Activated T-cell treated with anti-CD3 and anti-CD28 coated beads for 48 hours (primary cell): ENCODE measurements around the gene CHI3L2.
A peak's percentile ranks its signal among the peaks of the same experiment; 100 is the strongest.

ENCODE experiments used
- DNase-seq: peaks from one replicate; pipeline ENCODE4 v3.0.0-alpha.2; 2020; ENCODE audit warnings: low read depth

The CHI3L2 gene, protein sequence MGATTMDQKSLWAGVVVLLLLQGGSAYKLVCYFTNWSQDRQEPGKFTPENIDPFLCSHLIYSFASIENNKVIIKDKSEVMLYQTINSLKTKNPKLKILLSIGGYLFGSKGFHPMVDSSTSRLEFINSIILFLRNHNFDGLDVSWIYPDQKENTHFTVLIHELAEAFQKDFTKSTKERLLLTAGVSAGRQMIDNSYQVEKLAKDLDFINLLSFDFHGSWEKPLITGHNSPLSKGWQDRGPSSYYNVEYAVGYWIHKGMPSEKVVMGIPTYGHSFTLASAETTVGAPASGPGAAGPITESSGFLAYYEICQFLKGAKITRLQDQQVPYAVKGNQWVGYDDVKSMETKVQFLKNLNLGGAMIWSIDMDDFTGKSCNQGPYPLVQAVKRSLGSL

DNA sequence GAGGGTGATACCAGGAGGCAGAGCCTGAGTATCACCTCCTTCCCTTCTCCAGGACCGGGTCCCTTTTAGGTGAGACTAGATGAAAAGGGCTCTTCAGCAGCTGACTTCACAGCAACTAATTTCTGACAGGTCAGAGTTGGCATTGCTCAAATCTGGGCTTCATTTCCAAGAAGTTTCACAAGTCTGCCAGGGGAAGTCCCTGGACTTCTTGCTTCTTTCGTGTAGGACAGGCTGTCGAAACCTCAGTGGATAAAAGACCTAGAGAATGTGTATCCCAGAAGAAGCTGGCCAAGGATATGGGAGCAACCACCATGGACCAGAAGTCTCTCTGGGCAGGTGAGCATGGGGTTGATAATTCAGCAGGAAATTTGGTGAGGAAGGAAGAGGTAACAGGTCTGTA lies at the start of gene CHI3L2:
Gene CHI3L2, plus strand, starts transcription at position 280 of the 400 bp plus-strand sequence. Its CDS starts 17 bp downstream, at position 297.
- no peak for DNase-seq

DNA sequence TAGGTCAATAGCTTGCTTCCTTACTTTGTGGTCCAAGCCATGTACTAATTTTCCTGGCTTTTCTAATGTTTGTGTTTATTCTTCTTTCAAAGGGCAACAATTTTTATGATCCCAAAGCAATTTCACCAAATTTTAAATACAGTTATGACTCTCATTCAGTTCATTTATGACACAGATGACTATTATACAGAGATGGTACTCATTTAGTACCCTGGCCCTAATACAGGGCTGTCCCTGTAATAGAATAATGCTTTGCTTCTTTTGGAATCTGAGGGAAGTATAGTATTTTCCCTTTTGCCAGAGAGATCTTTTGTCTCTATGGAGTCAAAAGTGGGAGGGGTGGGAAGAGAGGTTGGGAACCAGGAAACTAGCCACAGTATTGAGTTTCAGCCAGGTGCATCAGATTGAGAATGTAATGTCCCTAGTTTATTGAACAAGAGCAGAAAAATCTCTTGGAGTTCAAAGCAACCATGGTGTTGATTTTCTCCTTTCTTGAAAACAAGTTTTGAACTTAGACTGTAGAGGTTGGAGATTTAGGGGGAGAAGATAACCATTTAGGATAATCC lies 47.5 kb upstream of the CHI3L2 start:
- no peak for DNase-seq

DNA sequence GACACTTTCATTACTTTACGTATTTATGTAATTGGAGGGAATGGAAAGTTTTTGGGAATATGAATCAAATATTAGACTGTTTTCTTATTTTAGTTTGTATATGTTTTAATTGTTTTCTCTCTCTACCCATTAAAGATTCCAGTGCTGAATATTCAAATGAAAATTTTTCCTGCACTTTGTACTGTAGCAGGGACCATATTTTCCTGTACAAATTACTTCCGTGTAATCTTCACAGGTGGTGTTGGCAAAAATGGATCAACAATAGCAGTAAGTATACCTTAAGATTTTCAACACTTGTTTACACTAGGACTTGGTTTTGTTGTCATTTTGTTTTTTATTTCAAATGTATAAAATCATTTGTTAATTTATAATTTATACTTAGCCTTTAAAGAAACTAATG lies 45.5 kb upstream of the CHI3L2 start:
- no peak for DNase-seq

DNA sequence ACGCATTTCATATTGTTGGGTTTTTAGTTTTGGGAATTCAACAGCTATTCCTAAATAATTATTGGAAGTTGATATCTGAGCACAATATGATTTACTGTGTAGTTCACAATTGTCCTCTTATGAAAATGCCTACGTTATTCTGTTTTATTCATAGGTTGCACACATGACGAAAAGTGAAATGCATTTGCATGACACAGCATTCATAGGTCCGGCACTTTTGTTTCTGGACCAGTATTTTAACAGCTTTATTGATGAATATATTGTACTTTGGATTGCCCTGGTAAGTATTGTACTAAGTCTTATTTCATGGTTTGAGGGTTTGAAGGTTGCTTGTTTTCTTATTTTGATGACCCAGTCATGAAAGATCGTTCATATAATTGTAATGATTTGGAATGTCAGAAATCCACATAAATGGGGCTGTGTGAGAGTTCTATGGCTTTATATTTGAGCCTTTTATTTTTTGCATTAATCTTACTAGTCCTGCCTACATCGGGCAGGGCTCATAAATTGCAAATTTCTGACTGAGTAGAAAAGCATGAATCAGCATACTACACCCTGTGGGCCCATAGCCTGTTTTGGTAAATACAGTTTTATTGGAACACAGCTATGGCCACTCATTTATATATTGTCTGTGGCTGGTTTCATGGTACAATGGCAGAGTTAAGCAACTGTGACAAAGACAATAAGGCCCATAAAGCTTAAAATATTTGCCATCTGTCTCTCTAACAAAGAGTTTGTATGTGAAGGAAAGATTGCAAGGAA lies 44.0 kb upstream of the CHI3L2 start:
- DNase-seq, result no peak

DNA sequence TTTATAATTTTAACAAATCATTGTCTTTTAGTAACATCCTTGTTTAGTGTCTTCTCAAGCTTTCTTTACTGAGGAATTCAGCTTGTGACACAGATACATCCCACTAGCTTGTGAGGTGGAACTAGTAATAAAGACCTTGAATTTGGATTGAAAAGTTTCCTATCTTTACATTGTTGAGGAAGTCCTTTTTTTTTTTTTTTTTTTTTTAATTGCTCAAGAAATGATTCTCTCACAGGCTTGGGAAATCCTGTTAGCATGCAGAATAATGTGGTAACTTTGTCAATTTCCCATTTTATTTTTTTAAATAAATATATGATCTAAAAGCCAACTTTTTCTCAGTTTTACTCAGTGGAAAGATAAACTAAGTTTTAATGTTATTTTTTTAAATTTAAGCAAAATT lies 42.9 kb upstream of the CHI3L2 start:
- DNase-seq, result no peak

DNA sequence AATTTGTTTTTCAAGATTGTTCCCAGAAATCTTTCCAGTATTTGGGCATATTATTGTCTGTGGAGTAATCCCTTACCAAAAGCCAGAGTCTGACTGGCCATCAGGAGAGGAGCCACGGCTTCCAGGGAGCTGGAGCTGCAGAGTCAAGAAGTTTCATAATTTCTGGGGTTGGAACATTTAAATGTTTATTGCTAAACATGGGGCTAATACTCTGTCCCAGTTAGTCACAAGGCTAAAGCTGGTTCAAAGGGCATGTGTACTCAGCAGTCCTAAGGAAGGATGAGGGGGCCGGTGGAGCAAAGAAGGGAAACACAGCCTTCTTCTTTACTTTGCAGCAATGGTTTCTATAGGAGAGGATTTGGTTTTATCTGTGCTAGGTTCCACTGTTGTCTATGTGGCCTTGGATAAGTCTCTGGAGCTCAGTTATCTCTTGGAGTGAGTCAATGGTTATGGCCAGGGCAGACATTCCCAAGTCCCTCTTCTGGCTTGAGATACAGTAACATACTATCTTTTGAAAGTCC lies 36.5 kb upstream of the CHI3L2 start:
- DNase-seq, result no peak

DNA sequence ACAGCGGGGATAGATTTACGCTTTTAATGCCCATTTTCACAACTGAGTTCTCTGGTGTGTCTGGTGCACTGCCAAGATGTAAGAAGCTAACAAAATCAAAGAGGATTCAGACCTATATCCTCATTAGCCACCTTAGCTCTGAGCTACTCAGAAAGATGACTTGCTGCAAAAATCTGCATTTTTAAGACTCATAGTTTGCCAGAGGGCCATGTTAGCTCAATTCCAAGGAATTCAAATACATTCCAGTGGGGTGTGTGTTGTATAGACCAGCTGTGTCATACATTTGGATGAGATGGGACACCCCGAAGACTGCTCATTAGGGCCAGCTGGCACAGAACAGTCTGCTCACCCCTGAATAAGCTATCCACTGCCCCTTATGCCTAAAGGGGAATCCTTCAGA lies 36.0 kb upstream of the CHI3L2 start:
- no peak for DNase-seq

DNA sequence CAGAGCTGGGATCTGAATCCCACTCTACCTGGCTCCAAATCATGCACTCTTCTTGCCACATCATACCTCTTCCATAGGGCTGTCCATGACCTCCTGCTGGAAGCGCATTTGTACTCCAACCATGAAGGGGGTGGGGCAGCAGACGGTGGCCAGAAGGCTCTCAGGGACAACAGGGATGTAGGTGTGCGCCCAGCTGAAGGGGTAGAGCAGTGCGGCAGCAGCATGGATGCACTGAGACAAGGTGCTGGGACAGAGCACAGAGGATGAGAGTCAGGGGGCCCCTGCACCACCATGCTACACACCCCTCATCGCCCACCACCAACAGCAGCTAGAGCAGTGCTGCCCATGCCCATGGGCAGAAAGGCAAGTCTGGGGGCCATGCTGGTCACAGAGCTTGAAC lies 35.4 kb upstream of the CHI3L2 start:
- no peak for DNase-seq

DNA sequence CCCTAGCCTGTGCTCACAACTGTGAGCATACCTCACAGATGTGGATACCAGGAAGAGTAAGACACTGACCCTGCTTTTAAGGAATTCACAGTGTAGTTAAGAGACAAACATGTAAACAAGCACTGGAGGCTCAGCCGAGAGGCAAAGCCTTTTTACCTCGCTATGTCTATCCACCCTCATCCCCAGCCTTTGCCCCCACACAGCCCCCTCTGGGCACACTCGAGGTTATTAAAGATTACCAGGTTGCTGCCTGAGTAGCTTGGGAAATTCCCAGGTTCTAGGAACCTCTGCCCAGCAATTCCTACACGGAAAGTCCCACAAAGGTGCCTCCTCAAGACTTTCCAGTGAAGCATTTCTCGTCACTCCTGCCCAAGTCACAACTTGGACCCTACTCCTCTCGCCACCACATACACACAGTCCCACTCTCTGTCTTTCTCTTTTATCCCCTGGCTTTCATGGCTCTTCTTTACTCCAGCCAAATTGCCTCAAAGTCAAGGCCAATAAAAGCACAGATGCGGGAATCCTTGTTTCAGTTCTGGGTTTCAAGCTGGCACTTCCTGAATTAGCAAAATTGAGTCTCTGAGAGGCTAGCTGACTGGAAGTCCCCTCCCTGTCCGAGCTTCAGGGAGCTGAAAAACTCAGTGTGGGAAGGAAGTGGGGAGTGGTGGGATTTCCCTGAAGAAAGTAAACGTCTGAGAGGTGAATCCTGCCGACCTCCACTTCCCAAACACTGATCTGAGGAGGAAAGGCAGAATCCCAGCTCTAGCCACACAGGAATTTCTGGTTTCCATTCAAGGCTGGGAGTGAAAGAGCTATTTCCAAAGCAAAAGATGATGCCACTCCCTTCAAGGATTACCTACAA lies 34.6 kb upstream of the CHI3L2 start:
- DNase-seq, result no peak

DNA sequence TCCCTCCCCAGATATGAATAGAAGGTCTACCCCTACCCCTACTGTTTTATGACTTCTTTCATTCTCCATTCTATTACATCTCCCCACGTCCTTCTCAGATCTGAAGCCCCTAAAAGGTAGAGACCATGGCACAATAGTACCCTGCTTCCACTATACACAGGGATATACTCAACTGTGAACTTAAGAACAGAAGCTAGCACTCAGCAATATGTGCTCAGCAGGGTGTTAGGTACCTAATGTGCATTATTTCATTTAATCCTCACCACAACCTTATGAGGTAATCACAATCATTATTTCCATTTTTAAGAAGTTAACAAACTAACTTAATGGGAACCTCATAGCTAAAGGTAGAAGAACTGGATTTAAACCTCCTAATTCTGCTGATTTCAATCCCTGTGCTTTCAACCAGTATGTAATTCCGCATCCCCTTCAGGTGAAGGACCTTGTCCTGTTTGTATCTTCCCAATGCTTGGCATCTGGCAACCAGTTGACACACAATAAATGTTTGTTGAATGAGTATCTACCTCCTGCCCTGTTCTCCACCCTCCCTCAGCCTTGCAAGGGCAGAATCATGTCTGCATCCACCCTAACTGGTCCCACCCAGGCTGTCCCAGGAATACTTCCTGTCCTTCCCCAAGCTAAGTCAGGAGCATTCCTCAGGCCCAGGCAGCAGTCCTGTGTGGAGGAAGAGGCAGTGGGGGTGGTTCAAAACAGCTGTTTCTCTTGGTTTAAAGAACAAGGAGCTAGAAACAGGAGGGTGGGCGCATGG lies 33.6 kb upstream of the CHI3L2 start:
- no peak for DNase-seq

DNA sequence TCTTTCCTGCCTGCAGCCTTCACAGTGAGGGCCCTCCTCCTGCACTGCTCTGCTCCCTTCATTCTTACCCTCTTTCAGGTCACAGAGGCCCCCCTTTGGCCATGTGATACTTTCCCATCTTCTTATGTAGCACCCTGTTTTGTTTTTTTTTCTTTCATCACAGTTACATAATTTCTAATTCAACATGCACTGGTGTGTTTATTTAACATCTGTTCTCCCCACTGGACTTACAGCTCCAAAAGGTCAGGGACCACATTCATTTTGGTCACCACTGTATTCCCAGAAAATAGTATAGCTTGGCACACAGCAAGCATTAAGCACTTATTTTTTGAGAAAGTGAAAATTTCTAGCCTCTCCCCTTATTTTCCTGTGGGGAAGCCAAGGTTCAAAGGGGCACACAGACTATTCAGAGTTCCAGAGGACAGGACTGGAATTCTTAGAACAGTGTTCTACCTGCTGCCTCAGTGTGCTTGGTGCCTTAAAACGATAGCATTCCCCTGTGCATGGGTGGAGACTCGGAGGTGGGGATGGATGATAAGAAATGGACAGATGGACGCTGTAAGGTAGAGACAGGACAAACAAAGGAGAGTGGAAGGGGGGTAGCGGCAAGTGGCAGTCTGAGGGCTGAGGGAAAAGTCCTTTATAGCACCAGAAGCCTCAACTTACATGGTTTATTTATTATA lies 32.4 kb upstream of the CHI3L2 start:
- no peak for DNase-seq

DNA sequence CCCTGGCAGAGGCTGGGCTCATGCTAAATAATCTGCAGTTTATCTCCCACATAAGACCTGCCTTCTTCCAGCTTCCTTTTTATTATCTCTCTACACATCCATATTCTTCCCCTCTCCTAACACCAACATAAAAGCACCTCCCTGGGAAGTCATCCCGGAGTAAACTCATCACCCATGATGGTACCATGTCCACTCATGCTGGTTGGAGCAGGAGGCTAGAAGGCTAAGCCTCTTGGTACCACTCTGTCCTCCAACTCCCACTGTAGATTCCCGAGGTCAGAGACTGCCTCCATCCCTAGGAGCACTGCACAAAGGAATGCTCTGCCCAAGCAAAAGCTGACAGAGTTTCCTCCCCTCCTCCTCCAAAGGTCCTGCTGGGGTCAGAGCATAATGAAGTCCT lies 31.3 kb upstream of the CHI3L2 start:
- DNase-seq, result no peak

DNA sequence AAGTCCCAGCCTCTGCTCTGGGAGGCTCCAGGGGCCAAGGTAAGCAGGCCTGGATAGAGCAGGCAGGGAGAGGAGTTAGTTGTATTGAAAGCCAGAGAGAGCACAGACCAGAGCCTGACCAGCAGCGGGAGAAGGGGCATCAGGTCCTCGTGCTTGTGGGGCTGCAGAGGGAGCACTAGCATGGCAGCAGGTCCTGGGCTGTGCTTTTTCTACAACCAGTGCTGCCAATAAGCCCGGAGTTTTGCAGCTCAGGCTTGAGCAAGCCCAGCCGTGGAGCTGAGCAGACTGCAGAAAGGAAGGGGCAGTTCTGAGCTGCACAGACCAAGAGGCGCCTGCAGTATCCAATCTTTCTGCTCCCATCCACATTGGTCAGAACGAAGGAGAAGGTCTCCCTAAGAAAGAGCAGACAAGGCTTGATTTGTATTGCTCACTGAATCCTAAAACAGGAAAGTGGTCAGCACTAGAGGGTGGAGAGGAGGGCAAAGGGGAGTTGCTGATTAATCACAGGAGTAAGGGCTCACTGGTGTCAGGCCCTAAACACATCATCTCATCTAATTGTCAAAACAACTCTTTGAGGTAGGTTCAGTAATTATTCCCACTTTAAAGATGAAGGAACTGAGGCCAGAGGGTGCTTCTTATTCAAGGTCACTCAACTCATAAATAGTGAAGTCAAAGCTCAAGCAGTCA lies 29.8 kb upstream of the CHI3L2 start:
- peak; percentile 59 for DNase-seq

DNA sequence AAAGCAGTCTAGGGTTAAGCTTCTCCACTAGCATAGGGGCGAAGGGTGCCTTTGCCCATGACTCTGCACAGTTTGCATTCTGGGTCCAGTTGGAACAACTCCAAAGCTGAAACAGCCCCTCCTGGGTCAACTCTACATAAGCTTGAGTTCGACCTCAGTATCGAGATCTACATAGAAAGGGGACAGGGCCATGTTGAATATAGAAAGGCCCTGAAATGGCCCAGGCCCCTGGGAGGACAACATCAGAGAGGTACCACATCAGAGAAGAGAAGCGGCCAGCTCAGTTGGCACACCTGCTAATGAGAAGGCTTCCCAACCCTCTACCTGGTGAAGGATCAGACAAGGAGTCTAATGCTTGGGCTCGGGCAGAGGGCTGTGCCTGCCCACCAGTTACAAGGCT lies 28.7 kb upstream of the CHI3L2 start:
- no peak for DNase-seq

DNA sequence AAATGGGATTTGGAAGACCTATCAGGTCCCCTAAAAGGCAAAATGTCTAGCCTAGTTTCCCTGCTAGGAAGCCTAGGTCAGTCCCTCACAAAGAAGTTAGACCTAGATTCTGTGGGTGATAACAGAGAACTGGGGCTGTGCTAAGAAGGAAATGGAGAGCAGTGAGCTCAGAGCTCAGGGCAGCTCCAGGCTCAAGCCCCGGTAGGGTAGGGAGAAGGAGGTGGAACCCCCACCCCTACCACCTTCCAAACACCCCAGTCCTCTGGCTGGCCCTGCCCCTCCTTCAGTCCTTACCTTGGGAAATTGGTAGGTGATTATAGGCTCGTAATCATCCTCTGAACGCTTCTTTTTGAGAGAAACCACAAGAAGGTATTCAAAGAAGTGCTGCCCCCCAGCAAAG lies 28.2 kb upstream of the CHI3L2 start:
- DNase-seq, result no peak

DNA sequence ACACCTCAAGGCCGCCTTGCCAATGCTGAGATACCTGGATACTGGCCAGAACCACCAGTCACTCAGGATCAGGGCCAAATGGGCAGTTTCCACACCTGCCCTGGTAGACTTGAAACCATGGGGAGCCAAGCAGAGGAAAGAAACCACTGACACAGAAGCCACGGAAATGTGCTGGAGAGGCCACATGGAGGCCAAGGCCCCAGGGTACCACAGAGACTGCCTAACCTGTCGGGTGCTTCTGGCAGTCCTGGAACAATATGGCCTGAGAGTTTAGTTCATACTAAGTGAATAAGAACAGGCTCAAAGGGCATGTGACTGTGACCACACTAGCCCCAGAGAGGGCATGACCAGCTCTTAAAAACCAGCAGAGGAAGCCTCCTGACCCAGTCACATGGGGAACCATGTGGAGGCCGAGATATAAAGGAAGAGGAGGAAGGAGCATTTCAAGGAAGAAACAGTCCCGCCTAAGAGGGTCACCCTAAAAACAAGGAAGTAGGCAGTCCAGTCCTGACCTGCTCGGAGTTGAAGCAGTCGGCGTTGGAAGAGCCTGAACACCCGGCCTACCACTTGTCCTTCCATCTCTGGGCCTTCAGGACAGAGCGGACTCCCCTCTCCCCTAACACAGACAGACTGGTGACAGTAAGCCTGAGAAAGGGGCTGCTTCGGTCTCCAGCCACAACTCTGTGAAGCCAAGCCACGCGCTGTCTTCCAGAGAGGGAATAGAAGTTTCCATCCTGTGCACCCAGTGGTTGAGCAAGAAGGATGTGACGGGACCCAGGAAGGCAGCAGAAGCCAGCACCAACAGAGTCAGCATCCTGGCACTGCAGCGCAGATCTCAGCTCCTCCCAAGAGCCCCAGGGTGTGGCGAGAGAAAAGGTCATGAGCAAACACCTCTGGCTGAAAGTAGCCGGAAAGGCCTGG lies 27.4 kb upstream of the CHI3L2 start, which contains the start of gene DENND2D:
Gene DENND2D, minus strand, starts transcription at position 766 of the 921 bp plus-strand sequence. Its CDS starts 187 bp downstream, at position 579.
- peak; percentile 64 for DNase-seq

DNA sequence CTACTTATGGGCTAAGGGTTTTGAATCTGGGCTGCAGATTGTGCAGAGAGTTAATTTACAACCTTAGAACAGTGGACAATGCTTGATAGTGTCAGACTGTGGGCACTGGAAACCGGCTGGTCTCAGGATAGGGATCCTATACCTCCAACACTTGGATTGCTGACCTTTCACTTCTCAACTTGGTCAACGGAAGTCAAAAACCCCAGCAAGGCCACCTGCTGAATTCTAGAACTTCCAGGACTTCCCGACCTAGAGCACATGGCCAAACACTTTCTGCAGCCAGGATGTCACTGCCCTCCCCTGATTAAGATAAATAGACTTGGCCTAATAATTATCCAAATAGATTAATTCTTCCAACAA lies 26.7 kb upstream of the CHI3L2 start:
- no peak for DNase-seq

DNA sequence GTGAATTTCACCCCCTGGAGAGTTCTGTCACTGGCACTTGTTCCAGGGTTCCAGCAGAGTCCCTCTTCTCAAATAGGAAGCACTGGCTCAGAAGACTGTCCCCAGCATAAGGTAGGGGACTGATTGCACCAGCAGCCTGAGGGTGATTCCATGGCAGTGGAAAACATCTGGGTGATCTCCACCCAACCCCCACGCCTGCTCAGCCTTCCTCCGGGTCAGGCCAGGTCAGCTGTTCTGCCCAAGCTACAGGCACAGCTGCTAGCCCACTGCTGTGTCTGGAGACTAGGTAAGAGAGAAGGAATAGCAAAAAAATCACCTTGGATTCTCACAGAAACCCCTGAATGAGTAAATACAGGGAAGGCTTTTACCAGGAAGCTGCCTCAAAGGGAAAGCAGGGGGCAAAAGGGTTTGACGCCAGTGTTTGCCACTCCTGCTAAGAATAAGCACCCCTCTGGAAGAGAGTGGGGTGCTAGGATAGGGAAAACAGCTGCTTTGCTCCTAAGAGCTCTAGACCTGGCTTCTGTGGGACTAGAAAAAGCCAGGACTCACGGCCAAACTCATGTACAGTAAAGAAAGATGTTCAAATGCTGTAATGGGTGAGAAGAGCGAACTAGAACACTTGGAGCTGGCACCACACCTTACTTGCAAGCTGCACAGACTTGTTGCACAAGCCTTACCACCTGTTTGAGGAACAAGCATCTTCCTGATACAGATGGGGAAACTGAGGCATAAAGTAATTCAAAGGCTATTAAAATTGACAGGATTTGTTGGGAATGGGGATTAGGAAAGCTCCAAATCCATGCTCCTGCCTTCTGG lies 26.0 kb upstream of the CHI3L2 start:
- no peak for DNase-seq
